Measurements from ENCODE around the gene LEPR.
A peak's percentile ranks its signal among the peaks of the same experiment; 100 is the strongest.
"Not testable (repeated sequence)": the region's sequence is repeated elsewhere in the genome, so short reads cannot be mapped to it uniquely, and the experiment has no call there.

LEPR gene

DNA sequence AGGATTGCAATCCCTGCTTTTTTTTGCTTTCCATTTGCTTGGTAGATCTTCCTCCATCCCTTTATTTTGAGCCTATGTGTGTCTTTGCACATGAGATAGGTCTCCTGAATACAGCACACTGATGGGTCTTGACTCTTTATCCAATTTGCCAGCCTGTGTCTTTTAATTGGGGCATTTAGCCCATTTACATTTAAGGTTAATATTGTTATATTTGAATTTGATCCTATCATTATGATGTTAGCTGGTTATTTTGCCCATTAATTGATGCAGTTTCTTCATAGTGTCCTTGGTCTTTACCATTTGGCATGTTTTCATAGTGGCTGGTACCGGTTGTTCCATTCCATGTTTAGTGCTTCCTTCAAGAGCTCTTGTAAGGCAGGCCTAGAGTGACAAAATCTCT lies 45.4 kb downstream of the LEPR start:
- H3K4me2 ChIP-seq (ENCODE audit: low read length, poor library complexity, severe bottlenecking); H2BK5ac ChIP-seq (ENCODE audit: low read depth, low read length, poor library complexity, severe bottlenecking); H4K91ac ChIP-seq (ENCODE audit: low read length); H3K27ac ChIP-seq (ENCODE audit: low read length, poor library complexity, severe bottlenecking); H2AK5ac ChIP-seq (ENCODE audit: low read length, severe bottlenecking); H3K23ac ChIP-seq (ENCODE audit: low read length in 2 of 2); H3K27me3 ChIP-seq (ENCODE audit: control insufficient read depth in 1 of 2, insufficient read depth in 1 of 2, low read length in 2 of 2); H2AFZ ChIP-seq (ENCODE audit: low read depth, low read length); H3K14ac ChIP-seq (ENCODE audit: low read length in 2 of 2); H2BK120ac ChIP-seq (ENCODE audit: low read depth, low read length); H2BK15ac ChIP-seq (ENCODE audit: low read depth, poor library complexity, severe bottlenecking); H3K9ac ChIP-seq (ENCODE audit: low read length); DNase-seq; H4K8ac ChIP-seq (ENCODE audit: low read length); H2BK12ac ChIP-seq (ENCODE audit: low read length in 2 of 2); H3K79me1 ChIP-seq (replicated peaks; ENCODE audit: low read length, poor library complexity, severe bottlenecking); H3K4me3 ChIP-seq (ENCODE audit: insufficient read depth in 1 of 2, low read depth in 1 of 2, low read length in 2 of 2); H3K9me3 ChIP-seq (ENCODE audit: control insufficient read depth, low read length); H3K18ac ChIP-seq (ENCODE audit: low read depth in 1 of 2, low read length in 2 of 2); H3K4ac ChIP-seq (ENCODE audit: low read depth in 1 of 2, low read length in 2 of 2); H3K36me3 ChIP-seq (ENCODE audit: control insufficient read depth in 1 of 2, insufficient read depth in 2 of 2, low read depth in 1 of 2, low read length in 2 of 2): not testable (repeated sequence)
- H3K4me1 ChIP-seq (ENCODE audit: control insufficient read depth, insufficient read depth, low read depth, low read length) = peaks cover 12% of the 10 kb centered on the region
- 91% methylated on average over 1 of the region's 1 CpG for WGBS

DNA sequence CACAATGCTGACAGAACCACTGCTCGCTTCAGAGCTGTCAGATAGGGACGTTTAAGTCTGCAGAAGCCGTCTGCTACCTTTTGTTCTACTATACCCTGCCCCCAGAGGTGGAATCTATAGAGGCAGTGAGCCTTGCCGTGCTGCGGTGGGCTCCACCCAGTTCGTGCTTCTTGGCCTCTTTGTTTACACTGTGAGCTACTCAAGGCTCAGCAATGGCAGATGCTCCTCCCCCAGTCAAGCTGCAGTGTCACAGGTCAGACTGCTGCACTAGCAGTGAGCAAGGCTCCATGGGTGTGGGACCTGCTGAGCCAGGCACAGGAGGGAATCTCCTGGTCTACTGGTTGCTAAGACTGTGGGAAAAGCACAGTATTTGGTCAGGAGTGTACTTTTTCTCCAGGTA lies 47.1 kb downstream of the LEPR start:
- 4% methylated on average over 6 of the region's 6 CpGs for WGBS
- H3K4me3 ChIP-seq (ENCODE audit: insufficient read depth in 1 of 2, low read depth in 1 of 2, low read length in 2 of 2) = no peak overlapping the region
- peak overlapping the region; percentile 49 for H2BK120ac ChIP-seq (ENCODE audit: low read depth, low read length)
- peak overlapping the region; percentile 84 for H4K8ac ChIP-seq (ENCODE audit: low read length)
- H3K4me2 ChIP-seq (ENCODE audit: low read length, poor library complexity, severe bottlenecking) = peak overlapping the region; percentile 35
- no peak overlapping the region for H2BK5ac ChIP-seq (ENCODE audit: low read depth, low read length, poor library complexity, severe bottlenecking)
- H3K36me3 ChIP-seq (ENCODE audit: control insufficient read depth in 1 of 2, insufficient read depth in 2 of 2, low read depth in 1 of 2, low read length in 2 of 2) = no peaks in the 10 kb centered on the region
- H3K18ac ChIP-seq (ENCODE audit: low read depth in 1 of 2, low read length in 2 of 2) = peak overlapping the region; percentile 28 to 83
- peak; percentile 90 for DNase-seq
- peak overlapping the region; percentile 83 for H4K91ac ChIP-seq (ENCODE audit: low read length)
- H3K9me3 ChIP-seq (ENCODE audit: control insufficient read depth, low read length) = no peaks in the 10 kb centered on the region
- H2AK5ac ChIP-seq (ENCODE audit: low read length, severe bottlenecking) = no peak overlapping the region
- H3K4ac ChIP-seq (ENCODE audit: low read depth in 1 of 2, low read length in 2 of 2) = peak overlapping the region; percentile 34 to 81
- no peak overlapping the region for H3K27ac ChIP-seq (ENCODE audit: low read length, poor library complexity, severe bottlenecking)
- H3K79me1 ChIP-seq (replicated peaks; ENCODE audit: low read length, poor library complexity, severe bottlenecking) = peaks cover 7% of the 10 kb centered on the region
- no peaks in the 10 kb centered on the region for H3K27me3 ChIP-seq (ENCODE audit: control insufficient read depth in 1 of 2, insufficient read depth in 1 of 2, low read length in 2 of 2)
- H3K4me1 ChIP-seq (ENCODE audit: control insufficient read depth, insufficient read depth, low read depth, low read length) = peaks cover 12% of the 10 kb centered on the region
- H2AFZ ChIP-seq (ENCODE audit: low read depth, low read length) = peak overlapping the region; percentile 15
- H3K9ac ChIP-seq (ENCODE audit: low read length) = no peak overlapping the region
- no peak overlapping the region for H3K14ac ChIP-seq (ENCODE audit: low read length in 2 of 2)
- no peak overlapping the region for H3K23ac ChIP-seq (ENCODE audit: low read length in 2 of 2)
- H2BK12ac ChIP-seq (ENCODE audit: low read length in 2 of 2) = peak overlapping the region; percentile 65 to 89
- peak overlapping the region; percentile 67 for H2BK15ac ChIP-seq (ENCODE audit: low read depth, poor library complexity, severe bottlenecking)

GRCh38 chr1:65469126-65469888 lies 48.8 kb downstream of the LEPR start:
- Histone ChIP-seq H3K9me3 (ENCODE audit: control insufficient read depth, low read length) (no peaks in the 10 kb centered on the region), H2AK5ac (ENCODE audit: low read length, severe bottlenecking) (peak overlapping the region; percentile 41), H3K4me3 (ENCODE audit: insufficient read depth in 1 of 2, low read depth in 1 of 2, low read length in 2 of 2) (no peak overlapping the region), H3K18ac (ENCODE audit: low read depth in 1 of 2, low read length in 2 of 2) (peak overlapping the region; percentile 14 to 90), H4K91ac (ENCODE audit: low read length) (peak overlapping the region; percentile 80), H3K27me3 (ENCODE audit: control insufficient read depth in 1 of 2, insufficient read depth in 1 of 2, low read length in 2 of 2) (no peaks in the 10 kb centered on the region), H3K9ac (ENCODE audit: low read length) (peak overlapping the region; percentile 56), H3K79me1 (replicated peaks; ENCODE audit: low read length, poor library complexity, severe bottlenecking) (peaks cover 7% of the 10 kb centered on the region), H2BK120ac (ENCODE audit: low read depth, low read length) (peak overlapping the region; percentile 5), H2BK15ac (ENCODE audit: low read depth, poor library complexity, severe bottlenecking) (no peak overlapping the region), H4K8ac (ENCODE audit: low read length) (peak overlapping the region; percentile 84), H2AFZ (ENCODE audit: low read depth, low read length) (no peak overlapping the region), H3K36me3 (ENCODE audit: control insufficient read depth in 1 of 2, insufficient read depth in 2 of 2, low read depth in 1 of 2, low read length in 2 of 2) (no peaks in the 10 kb centered on the region), H3K4me2 (ENCODE audit: low read length, poor library complexity, severe bottlenecking) (no peak overlapping the region), H3K23ac (ENCODE audit: low read length in 2 of 2) (no peak overlapping the region), H3K27ac (ENCODE audit: low read length, poor library complexity, severe bottlenecking) (peak overlapping the region; percentile 37), H3K14ac (ENCODE audit: low read length in 2 of 2) (peak overlapping the region; percentile 4 to 6), H2BK12ac (ENCODE audit: low read length in 2 of 2) (peak overlapping the region; percentile 88 to 91), H3K4ac (ENCODE audit: low read depth in 1 of 2, low read length in 2 of 2) (peak overlapping the region; percentile 29 to 81), H2BK5ac (ENCODE audit: low read depth, low read length, poor library complexity, severe bottlenecking) (no peak overlapping the region), H3K4me1 (ENCODE audit: control insufficient read depth, insufficient read depth, low read depth, low read length) (peaks cover 12% of the 10 kb centered on the region)
- DNase-seq = peak; percentile 53
- WGBS = 59% methylated on average over 4 of the region's 4 CpGs

DNA sequence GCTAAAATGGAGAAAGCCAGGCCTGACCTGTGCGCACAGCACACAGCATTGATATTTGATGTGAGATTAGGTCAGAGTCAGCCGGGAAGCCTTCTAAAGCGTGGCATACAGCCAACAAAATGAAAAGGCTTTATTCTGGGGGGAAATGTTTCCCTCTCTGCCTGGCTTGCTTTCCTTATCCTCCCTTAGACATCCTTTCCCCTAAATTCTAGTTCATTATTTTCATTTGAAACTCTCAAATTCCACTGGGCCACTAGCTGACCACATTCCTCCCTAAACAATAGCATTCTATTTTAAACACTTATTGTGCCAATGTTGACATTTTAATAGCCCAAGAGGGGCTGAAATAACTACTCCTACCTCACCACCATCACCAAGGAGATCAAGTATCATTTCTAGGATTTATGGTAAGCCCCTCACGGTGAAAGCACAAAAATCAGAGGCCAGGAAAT lies 49.4 kb downstream of the LEPR start:
- Histone ChIP-seq H3K27ac (ENCODE audit: low read length, poor library complexity, severe bottlenecking) (peak overlapping the region; percentile 37), H2BK12ac (ENCODE audit: low read length in 2 of 2) (peak overlapping the region in 1 of 2 experiments; percentile 58), H3K9me3 (ENCODE audit: control insufficient read depth, low read length) (no peaks in the 10 kb centered on the region), H3K4me1 (ENCODE audit: control insufficient read depth, insufficient read depth, low read depth, low read length) (peaks cover 12% of the 10 kb centered on the region), H3K23ac (ENCODE audit: low read length in 2 of 2) (no peak overlapping the region), H3K4me2 (ENCODE audit: low read length, poor library complexity, severe bottlenecking) (no peak overlapping the region), H3K9ac (ENCODE audit: low read length) (peak overlapping the region; percentile 56), H4K91ac (ENCODE audit: low read length) (peak overlapping the region; percentile 80), H3K27me3 (ENCODE audit: control insufficient read depth in 1 of 2, insufficient read depth in 1 of 2, low read length in 2 of 2) (no peaks in the 10 kb centered on the region), H2AK5ac (ENCODE audit: low read length, severe bottlenecking) (no peak overlapping the region), H2AFZ (ENCODE audit: low read depth, low read length) (no peak overlapping the region), H3K4ac (ENCODE audit: low read depth in 1 of 2, low read length in 2 of 2) (peak overlapping the region; percentile 29 to 81), H3K79me1 (replicated peaks; ENCODE audit: low read length, poor library complexity, severe bottlenecking) (peaks cover 7% of the 10 kb centered on the region), H2BK15ac (ENCODE audit: low read depth, poor library complexity, severe bottlenecking) (no peak overlapping the region), H4K8ac (ENCODE audit: low read length) (peak overlapping the region; percentile 84), H2BK5ac (ENCODE audit: low read depth, low read length, poor library complexity, severe bottlenecking) (no peak overlapping the region), H3K14ac (ENCODE audit: low read length in 2 of 2) (no peak overlapping the region), H3K36me3 (ENCODE audit: control insufficient read depth in 1 of 2, insufficient read depth in 2 of 2, low read depth in 1 of 2, low read length in 2 of 2) (no peaks in the 10 kb centered on the region), H3K4me3 (ENCODE audit: insufficient read depth in 1 of 2, low read depth in 1 of 2, low read length in 2 of 2) (no peak overlapping the region), H2BK120ac (ENCODE audit: low read depth, low read length) (peak overlapping the region; percentile 0), H3K18ac (ENCODE audit: low read depth in 1 of 2, low read length in 2 of 2) (peak overlapping the region in 1 of 2 experiments; percentile 62)
- peak; percentile 24 for DNase-seq
- WGBS = 72% methylated on average over 4 of the region's 4 CpGs
